GM06990 (cell line): ENCODE data around the gene ANK3.

Source experiments
- DNase-seq: peaks from one replicate; pipeline ENCODE4 v3.0.0-alpha.2; 2011; ENCODE audit not compliant: insufficient read length; ENCODE audit errors: extremely low read depth
- H3K27me3 ChIP-seq: replicated peaks from 2 replicates; pipeline ENCODE4 v1.6.0; 2011; ENCODE audit warnings: low read length; ENCODE audit not compliant: control insufficient read depth, insufficient read depth
- H3K36me3 ChIP-seq: 2 replicates; pipeline ENCODE4 v1.5.1; 2011; ENCODE audit warnings: low read length; ENCODE audit not compliant: control insufficient read depth, insufficient read depth
- H3K4me3 ChIP-seq: replicated peaks from 2 replicates; pipeline ENCODE4 v1.5.1; 2011; ENCODE audit warnings: low read depth, mild to moderate bottlenecking, control low read depth, low read length
- CTCF ChIP-seq: IDR thresholded peaks from 2 replicates; pipeline ENCODE4 v1.5.1; 2011; ENCODE audit warnings: low read length, control low read depth, mild to moderate bottlenecking, inconsistent platforms; ENCODE audit not compliant: insufficient read depth, poor library complexity, severe bottlenecking

ANK3 gene

GRCh38 chr10:60114765-60115586 lies 274.7 kb downstream of the ANK3 start:
- Histone ChIP-seq H3K27me3 (no peaks in the 10 kb centered on the region), H3K4me3 (no peak overlapping the region), H3K36me3 (no peaks in the 10 kb centered on the region)
- TF ChIP-seq CTCF, result peak; percentile 65
- peak; percentile 18 for DNase-seq

- Histone ChIP-seq H3K36me3 (no peaks in the 10 kb centered on the region), H3K27me3 (no peaks in the 10 kb centered on the region), H3K4me3 (no peak overlapping the region)
- no peak for TF ChIP-seq CTCF
- DNase-seq, result no peak
Observed at GRCh38 chr10:60110739-60111138, 278.9 kb downstream of the ANK3 start.

GRCh38 chr10:60107308-60107976 lies 282.2 kb downstream of the ANK3 start:
- TF ChIP-seq CTCF, result no peak
- H3K4me3 ChIP-seq, result no peak overlapping the region
- no peak for DNase-seq
- no peaks in the 10 kb centered on the region for H3K36me3 ChIP-seq
- no peaks in the 10 kb centered on the region for H3K27me3 ChIP-seq

- H3K27me3 ChIP-seq, result no peaks in the 10 kb centered on the region
- H3K4me3 ChIP-seq, result no peak overlapping the region
- no peak for DNase-seq
- no peak for TF ChIP-seq CTCF
- no peaks in the 10 kb centered on the region for H3K36me3 ChIP-seq
Observed at GRCh38 chr10:60105295-60105695, 284.4 kb downstream of the ANK3 start.

- Histone ChIP-seq H3K4me3 (no peak overlapping the region), H3K27me3 (no peaks in the 10 kb centered on the region), H3K36me3 (no peaks in the 10 kb centered on the region)
- DNase-seq, result no peak
- no peak for TF ChIP-seq CTCF
Observed at GRCh38 chr10:60101821-60102220, 287.9 kb downstream of the ANK3 start.
